HepG2 (cell line): ENCODE results near the gene ZNF665. TPM values are rescaled to one million over a fixed set of nuclear protein-coding genes. Genes with fewer than 3 reads are reported as not detected.
A peak's percentile ranks its signal among the peaks of the same experiment; 100 is the strongest.

ENCODE experiments used
- ATAC-seq: fragments of 200-7000 bp; cut with Tn5 transposase; 3 replicates; pipeline ENCODE4 v1.9.1; 2020; ENCODE audit warnings: mild to moderate bottlenecking, moderate library complexity
- BruUV-seq: library from RNA; stranded (reverse); fragments of 400-500 nt; replicated peaks from 2 replicates; lab custom pipeline; 2021; lab: Mats Ljungman, UMichigan
- CTCF ChIA-PET: fragments of 300-600 bp; formaldehyde crosslinking; extraction: SDS; loops from one replicate; lab custom pipeline; 2021; ENCODE audit warnings: low total read pairs, inconsistent platforms, low intra/inter-chr PET ratio; lab: Yijun Ruan, JAX
- POLR2A ChIA-PET: fragments of 350-600 bp; sonication (Branson Sonifier 250); formaldehyde crosslinking; loops from one replicate; lab custom pipeline; 2020; ENCODE audit warnings: antibody characterized with exemption, inconsistent platforms; lab: Yijun Ruan, JAX
- DNase-seq: peaks from one replicate; pipeline ENCODE4 v3.0.0-alpha.2; 2015; ENCODE audit warnings: low spot score
- FAIRE-seq: peaks from 3 replicates; lab custom pipeline; 2011; peaks lifted over from hg19 to GRCh38; lab: Jason Lieb, UNC
- H2AFZ ChIP-seq: one replicate; pipeline ENCODE4 v1.6.1; 2011; ENCODE audit warnings: low read length, inconsistent platforms
- H3K27ac ChIP-seq: fragments of 300-600 bp; 3 replicates; pipeline ENCODE4 v1.8.0; 2011; ENCODE audit warnings: mixed run types, mild to moderate bottlenecking, mixed read lengths, low read length, inconsistent platforms; ENCODE audit not compliant: insufficient read depth; ENCODE audit errors: extremely low read length
- H3K27me3 ChIP-seq, 2 experiments: fragments of 200-600 bp in 1 of 2; 2 replicates in 1 of 2; 3 replicates in 1 of 2; pipeline versions ENCODE4 v1.6.0 to v1.8.0; 2011; ENCODE audit warnings: low read length in 2 of 2, mild to moderate bottlenecking in 2 of 2, moderate library complexity in 2 of 2, inconsistent platforms in 1 of 2; ENCODE audit not compliant: insufficient read depth in 2 of 2, control insufficient read depth in 1 of 2
- H3K36me3 ChIP-seq, 2 experiments: fragments of 200-600 bp in 1 of 2; replicated peaks in 1 of 2; 2 replicates in 1 of 2; 3 replicates in 1 of 2; pipeline versions ENCODE4 v1.5.1 to v1.8.0; 2011; ENCODE audit warnings: low read length in 2 of 2, inconsistent platforms in 1 of 2; ENCODE audit not compliant: insufficient read depth in 2 of 2, control insufficient read depth in 1 of 2
- H3K4me1 ChIP-seq: 2 replicates; pipeline ENCODE4 v1.5.1; 2012; ENCODE audit warnings: low read length, inconsistent platforms; ENCODE audit not compliant: insufficient read depth
- H3K4me2 ChIP-seq: 2 replicates; pipeline ENCODE4 v1.6.0; 2011; ENCODE audit warnings: low read depth, low read length, inconsistent platforms
- H3K4me3 ChIP-seq, 3 experiments: fragments of 200-600 bp in 1 of 3; sonication (generic), shearing (Covaris generic) in 1 of 3; replicated peaks in 1 of 3; 2 replicates each; pipeline ENCODE4 v1.5.1; 2011 to 2016; ENCODE audit warnings: low read length in 3 of 3, inconsistent platforms in 2 of 3, low read depth in 2 of 3, mild to moderate bottlenecking in 2 of 3, control low read depth in 1 of 3, mixed read lengths in 1 of 3; ENCODE audit not compliant: insufficient read depth in 1 of 3
- H3K79me2 ChIP-seq: one replicate; pipeline ENCODE4 v1.6.1; 2011; ENCODE audit warnings: low read length, inconsistent platforms; ENCODE audit not compliant: insufficient read depth
- H3K9ac ChIP-seq: 2 replicates; pipeline ENCODE4 v1.6.0; 2011; ENCODE audit warnings: mild to moderate bottlenecking, low read depth, low read length, inconsistent platforms; ENCODE audit not compliant: insufficient read depth
- H3K9me3 ChIP-seq: 2 replicates; pipeline ENCODE4 v1.5.1; 2012; ENCODE audit warnings: mild to moderate bottlenecking, low read length
- H4K20me1 ChIP-seq: 2 replicates; pipeline ENCODE4 v1.6.0; 2011; ENCODE audit warnings: inconsistent platforms, mild to moderate bottlenecking, low read length, moderate library complexity; ENCODE audit not compliant: insufficient read depth
- GABPA ChIP-seq, 2 experiments: IDR thresholded peaks; 2 replicates each; pipeline ENCODE4 v1.6.1; 2011 to 2016; ENCODE audit warnings: low read depth in 2 of 2, low read length in 1 of 2, missing biosample characterization in 1 of 2, missing genetic modification characterization in 1 of 2
- NR2F6 ChIP-seq, 2 experiments: IDR thresholded peaks; 2 replicates each; pipeline ENCODE4 v1.6.1; 2016; ENCODE audit warnings: antibody characterized with exemption in 1 of 2, mild to moderate bottlenecking in 1 of 2
- RARA ChIP-seq: IDR thresholded peaks from 2 replicates; pipeline ENCODE4 v1.6.1; 2016; ENCODE audit warnings: missing genetic modification reagents, missing compliant biosample characterization
- SALL1 ChIP-seq: sonication (generic); formaldehyde crosslinking; IDR thresholded peaks from 2 replicates; pipeline ENCODE4 v1.8.0; 2022; ENCODE audit warnings: mild to moderate bottlenecking, missing genetic modification reagents
- SAP130 ChIP-seq: IDR thresholded peaks from 2 replicates; pipeline ENCODE4 v1.6.1; 2016; ENCODE audit warnings: low read depth
- ZNF605 ChIP-seq: sonication (generic); formaldehyde crosslinking; IDR thresholded peaks from 2 replicates; pipeline ENCODE4 v1.8.0; 2022; ENCODE audit warnings: mild to moderate bottlenecking, missing genetic modification reagents
- ZNF670 ChIP-seq: sonication (generic); formaldehyde crosslinking; IDR thresholded peaks from 2 replicates; pipeline ENCODE4 v1.8.0; 2022; ENCODE audit warnings: mild to moderate bottlenecking, missing genetic modification reagents, borderline replicate concordance
- WGBS: methylation state at CpG from one replicate; pipeline ENCODE4 v1.1.6; 2017; ENCODE audit warnings: low lambda C conversion rate; 5-methylcytosine and 5-hydroxymethylcytosine counted together
- in situ Hi-C: cut with HindIII; loops from 2 replicates; pipeline ENCODE4 v1.10.0; 2017; ENCODE audit warnings: low pct_unique_long_range_greater_than_20kb; ENCODE audit not compliant: extremely low pct_ligation_motif_present
- intact Hi-C: fragments of 100-400 bp; cut with micrococcal nuclease; formaldehyde crosslinking; loops from one replicate; pipeline ENCODE4 v1.10.0; 2022; ENCODE audit not compliant: unreplicated experiment
- polyA plus RNA-seq, 8 experiments: library from polyadenylated mRNA; depleted of rRNA in 3 of 8; stranded (reverse) in 7 of 8; unstranded in 1 of 8; fragments of >200 nt; fragmentation: Illumina TruSeq in 4 of 8; extraction: Trizol in 4 of 8; gene quantifications; 2 replicates each; pipeline versions ENCODE4 v1.2.1 to v1.2.3, GENCODE V29; 2011 to 2016; ENCODE audit warnings: low read depth in 4 of 8, missing spikeins in 1 of 8, mixed read lengths in 1 of 8; ENCODE audit not compliant: insufficient read depth in 1 of 8
- total RNA-seq, 5 experiments: library from RNA; depleted of rRNA; stranded (reverse); fragments of >200 nt; fragmentation: Illumina TruSeq; extraction: Trizol; gene quantifications; 2 replicates each; pipeline ENCODE4 v1.2.3, GENCODE V29; 2016; ENCODE audit warnings: low read depth in 1 of 5
- TF ChIP-seq, protein P1 (sequence below): sonication (generic); formaldehyde crosslinking; IDR thresholded peaks from 2 replicates; pipeline ENCODE4 v1.5.1; 2020; ENCODE audit warnings: mild to moderate bottlenecking, missing genetic modification reagents, moderate library complexity
- TF ChIP-seq, protein P2 (sequence below): sonication (generic); formaldehyde crosslinking; IDR thresholded peaks from 2 replicates; pipeline ENCODE4 v1.4.0; 2020; ENCODE audit warnings: missing genetic modification reagents, mild to moderate bottlenecking, borderline replicate concordance
- TF ChIP-seq, protein P3 (sequence below): IDR thresholded peaks from 2 replicates; pipeline ENCODE4 v1.6.1; 2016
- TF ChIP-seq, protein P4 (sequence below): IDR thresholded peaks from 2 replicates; pipeline ENCODE4 v1.6.1; 2012; ENCODE audit warnings: inconsistent platforms

Gene ZNF665
- total and polyA plus RNA-seq, 2 of the 13 experiments (the other 11 are each of a cell fraction or from before 2014, with no cell fraction given) = 0.45 to 0.49 TPM

DNA sequence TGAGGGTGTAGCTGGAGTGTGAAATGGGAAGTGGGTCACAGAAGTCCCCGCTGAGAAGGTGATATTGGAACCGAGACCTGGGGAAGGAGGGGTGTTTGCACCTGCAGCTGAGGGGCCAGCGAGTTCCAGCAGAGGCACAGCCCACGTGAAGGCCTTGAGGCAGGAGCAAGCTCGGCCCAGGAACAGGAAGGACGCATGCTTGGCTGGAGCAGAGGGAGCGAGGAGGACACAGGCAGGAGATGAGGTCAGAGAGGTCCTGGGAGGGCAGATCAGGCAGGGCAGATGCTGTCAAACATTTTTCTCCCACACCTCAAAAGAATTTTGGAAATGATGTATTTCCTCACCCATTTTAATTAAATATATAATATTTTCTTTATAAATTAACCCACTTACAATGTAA, 69.8 kb downstream of the ZNF665 start:
- intact Hi-C loops = no loop called here

More for the DNA sequence above, 69.8 kb downstream of the ZNF665 start:
- 3% methylated on average over 7 of the region's 7 CpGs for WGBS
- Histone ChIP-seq H3K4me2 (peak overlapping the region; percentile 43), H3K9me3 (peaks cover 8% of the 10 kb centered on the region), H2AFZ (no peak overlapping the region), H3K36me3 (no peaks in the 10 kb centered on the region), H4K20me1 (no peaks in the 10 kb centered on the region), H3K4me1 (peaks cover 39% of the 10 kb centered on the region), H3K27me3 (no peaks in the 10 kb centered on the region)
- in situ Hi-C loops = no loop called here
- no peak for DNase-seq
- no TSS peak for BruUV-seq
- POLR2A ChIA-PET = no interaction called here
- CTCF ChIA-PET = no interaction called here
- TF ChIP-seq, protein P1, sequence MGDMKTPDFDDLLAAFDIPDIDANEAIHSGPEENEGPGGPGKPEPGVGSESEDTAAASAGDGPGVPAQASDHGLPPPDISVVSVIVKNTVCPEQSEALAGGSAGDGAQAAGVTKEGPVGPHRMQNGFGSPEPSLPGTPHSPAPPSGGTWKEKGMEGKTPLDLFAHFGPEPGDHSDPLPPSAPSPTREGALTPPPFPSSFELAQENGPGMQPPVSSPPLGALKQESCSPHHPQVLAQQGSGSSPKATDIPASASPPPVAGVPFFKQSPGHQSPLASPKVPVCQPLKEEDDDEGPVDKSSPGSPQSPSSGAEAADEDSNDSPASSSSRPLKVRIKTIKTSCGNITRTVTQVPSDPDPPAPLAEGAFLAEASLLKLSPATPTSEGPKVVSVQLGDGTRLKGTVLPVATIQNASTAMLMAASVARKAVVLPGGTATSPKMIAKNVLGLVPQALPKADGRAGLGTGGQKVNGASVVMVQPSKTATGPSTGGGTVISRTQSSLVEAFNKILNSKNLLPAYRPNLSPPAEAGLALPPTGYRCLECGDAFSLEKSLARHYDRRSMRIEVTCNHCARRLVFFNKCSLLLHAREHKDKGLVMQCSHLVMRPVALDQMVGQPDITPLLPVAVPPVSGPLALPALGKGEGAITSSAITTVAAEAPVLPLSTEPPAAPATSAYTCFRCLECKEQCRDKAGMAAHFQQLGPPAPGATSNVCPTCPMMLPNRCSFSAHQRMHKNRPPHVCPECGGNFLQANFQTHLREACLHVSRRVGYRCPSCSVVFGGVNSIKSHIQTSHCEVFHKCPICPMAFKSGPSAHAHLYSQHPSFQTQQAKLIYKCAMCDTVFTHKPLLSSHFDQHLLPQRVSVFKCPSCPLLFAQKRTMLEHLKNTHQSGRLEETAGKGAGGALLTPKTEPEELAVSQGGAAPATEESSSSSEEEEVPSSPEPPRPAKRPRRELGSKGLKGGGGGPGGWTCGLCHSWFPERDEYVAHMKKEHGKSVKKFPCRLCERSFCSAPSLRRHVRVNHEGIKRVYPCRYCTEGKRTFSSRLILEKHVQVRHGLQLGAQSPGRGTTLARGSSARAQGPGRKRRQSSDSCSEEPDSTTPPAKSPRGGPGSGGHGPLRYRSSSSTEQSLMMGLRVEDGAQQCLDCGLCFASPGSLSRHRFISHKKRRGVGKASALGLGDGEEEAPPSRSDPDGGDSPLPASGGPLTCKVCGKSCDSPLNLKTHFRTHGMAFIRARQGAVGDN = peak; percentile 87
- TF ChIP-seq SALL1 (CRISPR knock-in tag) (peak; percentile 50), GABPA (IDR thresholded peaks at IDR 0.05; ENCODE audit: low read depth, low read length) (no peak), GABPA (CRISPR knock-in tag; IDR thresholded peaks at IDR 0.05; ENCODE audit: low read depth) (peak; percentile 24; the same call in 1 of the 2 replicates), RARA (CRISPR knock-in tag) (0 out of 2 replicates have a peak, but pooled peaks have one; percentile 21), ZNF605 (CRISPR knock-in tag) (no peak), ZNF670 (no peak), NR2F6 (IDR thresholded peaks at IDR 0.05) (no peak), NR2F6 (CRISPR knock-in tag; IDR thresholded peaks at IDR 0.05) (0 out of 2 replicates have a peak, but pooled peaks have one; percentile 16), SAP130 (CRISPR knock-in tag) (0 out of 2 replicates have a peak, but pooled peaks have one; percentile 13)
- TF ChIP-seq, protein P2, sequence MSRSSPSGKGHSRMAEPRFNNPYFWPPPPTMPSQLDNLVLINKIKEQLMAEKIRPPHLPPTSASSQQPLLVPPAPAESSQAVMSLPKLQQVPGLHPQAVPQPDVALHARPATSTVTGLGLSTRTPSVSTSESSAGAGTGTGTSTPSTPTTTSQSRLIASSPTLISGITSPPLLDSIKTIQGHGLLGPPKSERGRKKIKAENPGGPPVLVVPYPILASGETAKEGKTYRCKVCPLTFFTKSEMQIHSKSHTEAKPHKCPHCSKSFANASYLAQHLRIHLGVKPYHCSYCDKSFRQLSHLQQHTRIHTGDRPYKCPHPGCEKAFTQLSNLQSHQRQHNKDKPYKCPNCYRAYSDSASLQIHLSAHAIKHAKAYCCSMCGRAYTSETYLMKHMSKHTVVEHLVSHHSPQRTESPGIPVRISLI (CRISPR knock-in tag) = no peak
- TF ChIP-seq, protein P3, sequence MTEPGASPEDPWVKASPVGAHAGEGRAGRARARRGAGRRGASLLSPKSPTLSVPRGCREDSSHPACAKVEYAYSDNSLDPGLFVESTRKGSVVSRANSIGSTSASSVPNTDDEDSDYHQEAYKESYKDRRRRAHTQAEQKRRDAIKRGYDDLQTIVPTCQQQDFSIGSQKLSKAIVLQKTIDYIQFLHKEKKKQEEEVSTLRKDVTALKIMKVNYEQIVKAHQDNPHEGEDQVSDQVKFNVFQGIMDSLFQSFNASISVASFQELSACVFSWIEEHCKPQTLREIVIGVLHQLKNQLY (CRISPR knock-in tag) = no peak
- TF ChIP-seq, protein P4, sequence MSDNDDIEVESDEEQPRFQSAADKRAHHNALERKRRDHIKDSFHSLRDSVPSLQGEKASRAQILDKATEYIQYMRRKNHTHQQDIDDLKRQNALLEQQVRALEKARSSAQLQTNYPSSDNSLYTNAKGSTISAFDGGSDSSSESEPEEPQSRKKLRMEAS = peak; percentile 68
- TF ChIP-seq, all 625 proteins: peak for 7
- H3K9ac ChIP-seq = no peak overlapping the region
- H3K4me3 ChIP-seq = no peak overlapping the region; a peak in 1 of 6 replicates
- no peak for ATAC-seq
- no peaks in the 10 kb centered on the region for H3K79me2 ChIP-seq
- no peak overlapping the region for H3K27ac ChIP-seq
- FAIRE-seq = no peak
